Tibial nerve (tissue), 3 donors: ENCODE data around the gene TXLNG.

Experiments
- POLR2A ChIP-seq, 2 donors: fragments of 450-650 bp; IDR thresholded peaks; one replicate each; pipeline ENCODE4 v1.6.1; 2017; ENCODE audit warnings: antibody characterized with exemption in 2 of 2, mild to moderate bottlenecking in 2 of 2, moderate library complexity in 2 of 2
- TF ChIP-seq, protein P1 (sequence below), 5 experiments: fragments of 200-600 bp in 3 of 5; fragments of 450-650 bp in 2 of 5; sonication (generic) in 3 of 5; IDR thresholded peaks; one replicate each; pipeline ENCODE4 v1.5.1; 2016 to 2019; ENCODE audit warnings: antibody characterized with exemption in 5 of 5, mild to moderate bottlenecking in 3 of 5, moderate library complexity in 2 of 5

DNA sequence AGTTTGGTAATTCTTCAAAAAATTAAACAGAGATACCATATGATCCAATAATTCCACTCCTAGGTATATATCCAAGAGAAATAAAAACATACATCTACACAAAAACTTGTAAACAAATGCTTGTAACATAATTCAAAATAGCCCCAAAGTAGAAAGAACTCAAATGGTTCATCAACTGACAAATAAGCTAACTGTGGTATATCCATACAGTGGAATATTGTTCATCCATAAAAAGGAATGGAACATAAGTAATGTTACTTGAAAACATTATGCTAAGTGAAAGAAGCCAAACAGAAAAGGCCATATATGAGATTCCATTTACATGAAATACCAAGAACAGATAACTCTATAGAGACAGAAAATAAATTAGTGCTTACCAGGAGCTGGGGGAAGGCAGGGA lies 70.5 kb downstream of the TXLNG start:
- TF ChIP-seq, protein P1, sequence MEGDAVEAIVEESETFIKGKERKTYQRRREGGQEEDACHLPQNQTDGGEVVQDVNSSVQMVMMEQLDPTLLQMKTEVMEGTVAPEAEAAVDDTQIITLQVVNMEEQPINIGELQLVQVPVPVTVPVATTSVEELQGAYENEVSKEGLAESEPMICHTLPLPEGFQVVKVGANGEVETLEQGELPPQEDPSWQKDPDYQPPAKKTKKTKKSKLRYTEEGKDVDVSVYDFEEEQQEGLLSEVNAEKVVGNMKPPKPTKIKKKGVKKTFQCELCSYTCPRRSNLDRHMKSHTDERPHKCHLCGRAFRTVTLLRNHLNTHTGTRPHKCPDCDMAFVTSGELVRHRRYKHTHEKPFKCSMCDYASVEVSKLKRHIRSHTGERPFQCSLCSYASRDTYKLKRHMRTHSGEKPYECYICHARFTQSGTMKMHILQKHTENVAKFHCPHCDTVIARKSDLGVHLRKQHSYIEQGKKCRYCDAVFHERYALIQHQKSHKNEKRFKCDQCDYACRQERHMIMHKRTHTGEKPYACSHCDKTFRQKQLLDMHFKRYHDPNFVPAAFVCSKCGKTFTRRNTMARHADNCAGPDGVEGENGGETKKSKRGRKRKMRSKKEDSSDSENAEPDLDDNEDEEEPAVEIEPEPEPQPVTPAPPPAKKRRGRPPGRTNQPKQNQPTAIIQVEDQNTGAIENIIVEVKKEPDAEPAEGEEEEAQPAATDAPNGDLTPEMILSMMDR (IDR thresholded peaks at IDR 0.05) = no peak
- no peak for TF ChIP-seq POLR2A (IDR thresholded peaks at IDR 0.05)
